Stimulated activated CD4-positive, alpha-beta T cell treated with anti-CD3 and anti-CD28 coated beads, Interleukin-4, amount 100 ng/mL, for 1 hour (primary cell): ENCODE measurements around the gene ATP5IF1.

Source experiments
- DNase-seq: peaks from one replicate; pipeline ENCODE4 v3.0.0-alpha.2; 2020

The ATP5IF1 gene

DNA sequence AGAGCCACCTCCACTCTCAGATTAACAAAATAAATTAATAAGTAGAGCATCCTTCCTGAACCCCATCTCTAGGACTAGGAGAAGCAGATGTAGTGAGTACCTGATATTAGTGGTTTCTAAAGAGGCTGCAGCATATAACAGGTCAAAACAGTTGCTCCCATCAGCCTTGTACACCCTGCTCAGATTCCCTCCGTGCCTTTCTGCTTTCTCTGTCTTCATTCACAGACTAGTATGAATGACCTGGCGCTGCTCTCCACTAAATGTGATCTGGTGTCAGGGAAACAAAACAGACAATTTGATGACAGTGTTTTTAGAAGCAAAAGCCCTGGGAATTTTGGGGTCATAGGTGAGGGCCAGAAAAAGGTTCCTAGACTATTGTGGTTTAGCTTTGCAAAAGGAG lies 31.7 kb downstream of the ATP5IF1 start:
- no peak for DNase-seq

DNA sequence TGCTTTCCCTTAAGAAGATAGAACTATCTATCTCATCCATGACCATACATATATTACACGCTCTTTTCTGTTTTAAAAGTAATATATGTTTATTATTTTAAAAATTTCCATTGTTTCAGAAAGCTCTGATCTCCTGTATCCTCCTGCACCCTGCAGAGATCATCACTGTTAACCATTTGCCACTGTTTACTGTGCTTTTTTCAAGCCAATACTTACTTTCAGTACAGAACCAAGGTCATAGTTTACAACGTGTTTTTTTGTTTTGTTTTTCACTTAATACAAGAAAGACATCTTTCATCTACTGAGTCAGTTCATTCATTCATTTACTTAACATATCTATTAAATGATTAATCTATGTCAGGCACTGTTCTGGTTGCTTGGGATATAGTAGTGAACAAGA lies 33.6 kb downstream of the ATP5IF1 start:
- no peak for DNase-seq

DNA sequence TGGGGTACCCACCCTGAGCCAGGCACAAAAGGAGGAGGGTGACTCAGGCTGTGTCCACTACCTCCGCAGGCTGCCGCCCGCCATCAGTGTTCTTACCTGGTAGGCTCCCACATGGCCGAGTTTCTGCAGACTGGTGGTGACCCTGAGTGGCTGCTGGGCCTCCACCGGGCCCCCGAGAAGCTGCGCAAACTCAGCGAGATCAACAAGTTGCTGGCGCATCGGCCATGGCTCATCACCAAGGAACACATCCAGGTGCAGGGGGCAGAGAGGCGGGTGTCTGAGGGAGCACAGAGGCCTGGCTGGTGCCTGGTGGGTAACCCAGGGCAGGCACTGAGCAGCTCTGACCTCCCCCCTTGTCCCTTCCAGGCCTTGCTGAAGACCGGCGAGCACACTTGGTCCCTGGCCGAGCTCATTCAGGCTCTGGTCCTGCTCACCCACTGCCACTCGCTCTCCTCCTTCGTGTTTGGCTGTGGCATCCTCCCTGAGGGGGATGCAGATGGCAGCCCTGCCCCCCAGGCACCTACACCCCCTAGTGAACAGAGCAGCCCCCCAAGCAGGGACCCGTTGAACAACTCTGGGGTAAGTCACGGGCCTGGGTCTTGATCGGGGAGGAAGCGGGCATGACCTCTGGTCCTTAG lies 36.4 kb downstream of the ATP5IF1 start:
- DNase-seq: no peak

DNA sequence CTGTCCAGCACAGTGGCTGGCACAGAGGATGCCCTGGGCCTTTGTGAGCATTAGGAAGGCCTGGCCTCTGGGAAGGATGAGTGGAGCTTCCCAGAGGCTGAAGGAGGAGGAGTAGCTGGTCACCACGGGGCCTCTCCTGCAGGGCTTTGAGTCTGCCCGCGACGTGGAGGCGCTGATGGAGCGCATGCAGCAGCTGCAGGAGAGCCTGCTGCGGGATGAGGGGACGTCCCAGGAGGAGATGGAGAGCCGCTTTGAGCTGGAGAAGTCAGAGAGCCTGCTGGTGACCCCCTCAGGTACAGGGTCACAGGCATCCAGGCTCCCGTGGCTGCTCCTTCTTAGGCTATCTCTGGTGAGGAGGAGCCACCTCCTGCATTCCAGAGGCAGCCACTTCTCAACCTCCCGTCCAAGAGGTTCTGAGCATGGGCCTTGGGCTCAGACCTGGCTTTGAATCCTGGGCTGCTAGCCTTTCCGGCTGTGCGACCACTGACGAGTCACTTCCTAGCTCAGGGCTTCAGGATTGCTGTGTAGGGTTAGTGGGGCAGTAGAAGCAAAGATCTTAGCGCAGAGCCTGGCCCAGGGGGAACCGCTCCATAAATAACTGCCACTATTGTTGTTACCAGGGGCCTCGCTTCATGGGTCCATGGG lies 37.4 kb downstream of the ATP5IF1 start:
- no peak for DNase-seq

DNA sequence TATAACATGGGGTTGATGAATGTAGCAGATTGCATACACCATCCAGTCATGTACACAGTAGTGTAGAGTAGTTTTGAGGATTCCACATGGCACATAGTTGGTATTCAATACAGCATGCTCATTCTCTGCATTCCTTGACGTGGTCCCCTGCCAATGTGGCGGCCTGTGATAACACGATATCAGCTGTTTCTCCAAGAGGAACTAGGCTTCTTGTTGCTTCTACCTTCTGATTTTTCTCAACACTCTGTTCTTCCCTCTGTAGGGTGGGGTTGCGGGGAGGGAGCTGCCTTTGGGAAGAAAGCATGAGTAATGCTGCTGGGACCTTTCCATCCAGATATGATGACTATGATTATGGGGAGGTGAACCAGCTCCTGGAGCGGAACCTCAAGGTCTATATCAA lies 42.8 kb downstream of the ATP5IF1 start:
- no peak for DNase-seq

DNA sequence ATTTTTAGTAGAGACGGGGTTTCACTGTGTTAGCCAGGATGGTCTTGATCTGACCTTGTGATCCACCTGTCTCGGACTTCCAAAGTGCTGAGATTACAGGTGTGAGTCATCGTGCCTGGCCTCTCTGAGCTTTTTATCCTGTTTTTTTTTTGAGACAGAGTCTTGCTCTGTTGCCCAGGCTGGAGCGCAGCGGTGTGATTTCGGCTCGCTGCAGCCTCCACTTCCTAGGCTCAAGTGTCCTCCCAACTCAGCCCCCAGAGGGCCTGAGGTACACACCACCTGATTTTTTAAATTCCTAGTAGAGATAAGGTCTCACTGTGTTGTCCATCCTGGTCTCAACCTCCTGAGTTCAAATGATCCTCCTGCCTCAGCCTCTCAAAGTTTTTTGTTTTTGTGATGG lies 43.8 kb downstream of the ATP5IF1 start:
- no peak for DNase-seq

DNA sequence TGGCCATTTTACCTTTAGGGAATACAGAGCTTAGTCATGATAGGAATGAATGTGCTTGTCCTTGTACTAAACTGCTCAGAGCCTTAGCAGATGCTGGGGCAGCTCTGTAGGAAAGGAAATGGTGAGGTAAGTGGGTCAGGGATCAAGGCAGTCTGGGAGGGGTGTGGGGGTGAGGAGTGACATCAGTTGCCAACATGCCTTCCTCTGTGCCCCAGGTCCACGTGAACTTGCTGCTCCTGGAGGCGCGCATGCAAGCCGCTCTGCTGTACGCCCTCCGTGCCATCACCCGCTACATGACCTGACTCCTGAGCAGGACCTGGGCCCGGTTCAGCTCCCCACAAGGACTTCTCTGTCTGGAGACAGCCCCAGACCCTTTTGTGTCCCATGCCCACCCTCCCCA lies 44.6 kb downstream of the ATP5IF1 start:
- no peak for DNase-seq

DNA sequence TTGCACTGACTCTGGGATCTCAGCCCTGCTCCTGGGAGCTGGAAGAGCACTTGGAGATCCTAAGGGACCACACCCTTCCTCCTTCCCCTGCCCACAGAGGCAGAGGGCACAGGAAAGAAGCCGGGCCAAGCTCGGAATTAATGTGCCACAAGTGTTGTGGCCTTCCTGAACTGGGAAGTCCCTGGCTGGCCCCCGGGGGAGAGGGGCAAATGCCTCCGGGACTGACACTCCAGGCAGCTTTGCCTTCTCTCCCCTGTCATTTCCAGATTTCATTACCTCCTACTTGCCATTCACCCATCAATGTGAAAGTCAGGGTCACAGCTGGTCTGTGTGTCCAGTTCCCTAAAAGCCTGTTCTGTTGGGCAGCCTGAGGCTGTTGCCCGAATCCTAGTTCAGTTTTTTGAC lies 45.1 kb downstream of the ATP5IF1 start:
- no peak for DNase-seq

DNA sequence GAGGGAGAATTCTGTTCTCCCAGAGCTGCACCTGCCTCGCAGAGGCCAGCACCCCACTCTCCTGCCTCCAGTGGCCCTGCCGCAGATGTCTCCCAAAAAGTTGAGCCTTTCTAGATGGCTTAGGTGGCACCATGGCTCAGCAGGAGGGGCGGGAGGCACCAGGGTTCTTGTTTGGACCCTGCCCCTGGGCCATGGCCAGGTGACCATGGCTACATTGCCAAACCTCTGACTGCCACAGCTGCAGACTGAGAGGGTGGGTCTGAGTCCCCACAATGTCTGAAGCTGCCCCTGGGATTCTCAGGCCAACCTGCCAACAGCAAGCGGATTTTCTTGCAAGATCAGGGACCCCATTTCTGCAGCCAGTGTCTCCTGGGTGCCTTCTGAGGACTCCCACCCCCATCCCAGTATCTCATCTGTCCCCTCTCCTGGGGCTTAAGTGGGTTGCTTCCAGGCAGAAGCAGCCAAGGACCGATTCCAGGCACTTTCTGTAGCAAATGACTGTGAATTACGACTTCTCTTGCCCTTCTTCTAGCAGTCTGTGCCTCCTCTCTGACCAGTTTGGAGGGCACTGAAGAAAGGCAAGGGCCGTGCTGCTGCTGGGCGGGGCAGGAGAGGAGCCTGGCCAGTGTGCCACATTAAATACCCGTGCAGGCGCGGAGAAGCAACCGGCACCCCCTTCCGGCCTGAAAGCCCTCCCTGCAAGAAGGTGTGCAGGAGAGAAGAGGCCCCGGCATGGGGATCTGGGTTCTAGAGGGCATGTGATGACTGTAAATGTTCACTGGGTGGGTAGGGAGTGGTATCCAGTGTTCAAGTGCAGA lies 45.9 kb downstream of the ATP5IF1 start:
- DNase-seq: no peak

DNA sequence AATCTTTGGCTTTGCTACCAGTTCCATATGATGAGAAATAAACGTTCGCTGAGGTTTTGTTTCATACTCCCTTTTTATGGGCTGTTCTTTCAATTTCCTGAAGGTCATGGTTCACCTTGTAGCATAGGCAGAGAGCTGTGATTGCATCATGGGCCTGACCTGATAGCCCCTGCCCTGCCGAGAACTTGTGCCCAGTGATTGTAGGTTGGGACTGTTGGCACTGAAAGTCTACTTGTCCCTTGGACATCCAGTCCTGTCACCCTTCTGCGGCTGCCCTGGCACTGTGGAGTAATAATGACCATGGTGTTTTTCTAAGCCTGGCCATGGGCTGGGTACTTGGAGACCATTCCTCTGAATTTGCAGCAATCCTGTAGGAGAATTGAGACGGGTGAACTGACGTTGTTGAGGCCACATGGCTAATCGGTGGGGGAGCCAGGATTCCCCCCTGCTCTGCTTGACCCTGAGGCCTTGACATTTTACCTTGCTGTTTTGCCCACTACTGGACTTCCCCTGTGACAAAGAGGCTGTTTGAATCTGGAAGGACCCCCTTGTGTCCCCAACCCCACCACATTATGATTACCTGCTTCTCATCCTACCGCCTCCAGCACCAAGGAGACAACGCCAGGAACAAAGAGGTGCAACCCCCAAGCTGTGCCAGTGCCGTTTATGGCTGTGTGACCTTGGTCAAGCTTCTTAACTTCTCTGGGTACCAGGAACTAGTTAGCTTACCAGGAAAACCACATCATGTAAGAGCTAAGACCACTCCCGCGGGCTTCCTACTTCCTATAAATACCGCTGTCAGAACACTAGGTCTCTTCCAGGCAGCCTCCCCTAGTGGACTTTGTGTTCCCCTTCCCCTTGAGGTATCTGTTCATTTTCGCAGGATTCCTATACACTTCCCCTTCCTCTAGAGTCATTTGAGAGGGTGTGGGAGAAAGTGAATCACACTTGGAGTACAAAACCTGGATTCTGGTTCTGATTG lies 46.8 kb downstream of the ATP5IF1 start:
- DNase-seq: no peak

DNA sequence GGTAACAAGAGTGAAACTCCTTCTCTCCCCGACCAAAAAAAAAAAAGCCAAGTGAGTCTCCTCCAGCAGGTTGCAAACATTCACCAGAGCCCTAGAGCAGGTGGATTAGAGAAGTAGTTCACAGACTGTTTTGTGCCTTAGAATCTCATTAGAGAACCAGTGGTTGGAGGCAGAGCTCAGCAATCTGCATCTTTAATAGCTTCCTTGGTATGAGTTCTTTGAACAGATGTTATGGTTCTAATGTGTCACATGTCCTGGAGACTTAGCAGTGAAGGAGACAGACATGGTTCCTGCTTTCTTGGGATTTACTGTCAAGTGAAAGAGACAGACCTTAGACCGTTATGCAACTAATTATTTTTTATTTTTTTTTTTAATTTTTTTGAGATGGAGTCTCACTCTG lies 50.2 kb downstream of the ATP5IF1 start:
- no peak for DNase-seq
